SIG-M5 treated with dmso at 0.1 percent for 504 hours (cell line): ENCODE measurements around the gene OR10A3.

Source experiments
- DNase-seq: peaks from one replicate; lab custom pipeline; 2025; ENCODE audit not compliant: unreplicated experiment; lab: John Stamatoyannopoulos, UW

Gene OR10A3

GRCh38 chr11:7941146-7941545 lies 362 bp downstream of the OR10A3 start:
- DNase-seq: no peak

GRCh38 chr11:7936615-7937014 lies 4.9 kb downstream of the OR10A3 start:
- DNase-seq: no peak

GRCh38 chr11:7931168-7931567 lies 10.3 kb downstream of the OR10A3 start, which contains the start of gene OR10A6:
Gene OR10A6, minus strand, starts transcription at chr11:7931268. Its CDS starts 2,606 bp downstream, at chr11:7928662.
- DNase-seq: no peak

- DNase-seq: no peak
Observed at GRCh38 chr11:7927635-7928034, 13.9 kb downstream of the OR10A3 start.

GRCh38 chr11:7924536-7924935 lies 17.0 kb downstream of the OR10A3 start:
- DNase-seq: no peak

- no peak for DNase-seq
Observed at GRCh38 chr11:7918141-7918540, 23.4 kb downstream of the OR10A3 start.

DNA sequence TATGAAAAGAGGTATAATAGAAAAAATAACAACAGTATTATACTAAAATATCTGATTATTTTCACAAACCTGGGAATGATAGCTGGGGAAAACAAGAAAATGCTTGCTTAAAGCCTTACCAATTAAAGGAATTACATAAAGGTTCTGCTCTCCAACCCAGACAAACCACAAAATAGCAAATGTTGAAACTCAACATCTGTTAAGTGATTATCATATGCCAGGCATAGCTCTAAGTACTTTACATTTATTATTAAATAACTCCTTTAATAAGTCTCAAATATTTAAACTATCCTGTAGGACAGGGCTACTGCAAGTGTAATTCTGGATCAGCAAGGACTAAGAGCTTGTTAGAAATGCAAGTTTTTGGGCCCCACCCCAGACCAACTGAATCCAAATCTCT lies 30.5 kb downstream of the OR10A3 start:
- no peak for DNase-seq

DNA sequence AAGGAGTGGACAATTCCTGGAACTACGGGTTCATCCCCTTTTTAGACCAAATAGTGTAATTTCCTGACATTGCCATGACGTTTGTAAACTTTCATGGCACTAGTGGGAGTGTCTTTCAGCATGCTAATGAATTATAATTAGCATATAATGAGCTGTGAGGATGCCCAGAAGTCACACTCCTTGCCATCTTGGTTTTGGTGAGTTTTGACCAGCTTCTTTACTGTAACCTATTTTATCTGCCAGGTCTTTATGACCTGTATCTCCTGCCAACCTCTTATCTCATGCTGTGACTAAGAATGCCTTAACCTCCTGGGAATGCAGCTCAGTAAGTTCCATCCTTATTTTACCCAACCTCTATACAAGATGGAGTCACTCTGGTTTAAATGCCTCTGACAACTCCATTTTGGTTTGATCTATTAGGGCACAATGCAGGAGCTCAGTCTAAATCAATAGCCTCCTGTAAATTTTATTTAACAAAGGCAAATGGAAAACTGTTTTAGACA lies 31.2 kb downstream of the OR10A3 start:
- no peak for DNase-seq

GRCh38 chr11:7909585-7910285 lies 31.8 kb downstream of the OR10A3 start:
- no peak for DNase-seq

- no peak for DNase-seq
Observed at GRCh38 chr11:7907121-7907520, 34.4 kb downstream of the OR10A3 start.

DNA sequence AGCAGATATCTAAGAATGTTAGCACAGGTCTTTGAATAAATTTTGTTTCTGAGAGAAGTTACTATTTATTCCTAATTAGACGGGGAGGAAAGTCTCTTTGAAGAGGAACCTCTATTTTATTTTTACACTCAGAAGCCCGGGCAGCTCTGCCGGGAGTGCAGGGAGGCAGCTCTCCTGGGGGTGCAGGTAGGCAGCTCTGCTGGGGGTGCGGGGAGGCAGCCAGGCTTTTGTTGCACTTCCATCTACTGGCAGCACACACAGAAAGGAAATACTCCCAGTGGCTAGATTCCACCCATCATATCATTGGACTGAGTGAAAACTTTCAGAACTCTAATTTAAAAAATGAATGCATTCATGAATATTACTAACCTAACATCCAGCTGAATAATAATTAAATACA lies 35.0 kb downstream of the OR10A3 start:
- no peak for DNase-seq

GRCh38 chr11:7905961-7906429 lies 35.5 kb downstream of the OR10A3 start:
- DNase-seq: no peak

DNA sequence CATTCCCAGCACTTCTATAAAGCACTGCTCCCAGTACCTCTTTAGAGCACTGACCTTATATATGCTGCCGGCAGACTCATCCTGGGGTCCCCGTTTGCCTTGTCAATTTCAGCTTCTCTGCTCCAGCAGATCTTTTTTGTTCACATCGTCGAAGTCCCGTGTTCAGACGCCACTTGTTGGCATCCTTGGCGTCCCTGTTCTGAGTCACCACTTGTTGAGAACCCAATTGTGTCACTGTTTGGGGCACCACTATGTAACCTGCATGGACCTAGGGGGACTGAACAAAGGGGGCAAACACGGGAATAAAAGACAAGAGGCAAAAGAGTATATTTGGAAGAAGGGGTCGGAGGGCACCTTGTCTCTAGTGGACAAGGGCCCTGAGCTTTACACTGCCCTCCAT lies 36.0 kb downstream of the OR10A3 start:
- no peak for DNase-seq

DNA sequence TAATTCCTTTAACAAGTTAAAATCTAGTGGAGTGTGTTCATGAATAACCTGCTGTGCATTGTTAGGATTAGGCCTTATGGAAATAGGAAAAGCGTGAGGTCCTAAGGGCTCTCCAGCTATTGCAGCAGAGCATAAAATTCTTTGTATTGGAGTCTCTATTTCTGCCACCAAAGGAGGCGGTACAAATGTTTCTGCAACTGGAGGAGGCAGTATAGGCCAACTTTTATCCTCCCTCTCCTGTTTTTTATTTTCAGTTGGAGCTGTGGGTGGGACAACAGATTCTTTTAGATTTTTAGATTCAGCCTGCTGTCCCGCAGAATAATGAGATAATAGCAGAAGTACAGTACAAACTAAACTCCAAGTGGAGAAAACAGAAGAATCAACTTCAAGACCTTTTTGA lies 36.6 kb downstream of the OR10A3 start:
- DNase-seq: no peak

DNA sequence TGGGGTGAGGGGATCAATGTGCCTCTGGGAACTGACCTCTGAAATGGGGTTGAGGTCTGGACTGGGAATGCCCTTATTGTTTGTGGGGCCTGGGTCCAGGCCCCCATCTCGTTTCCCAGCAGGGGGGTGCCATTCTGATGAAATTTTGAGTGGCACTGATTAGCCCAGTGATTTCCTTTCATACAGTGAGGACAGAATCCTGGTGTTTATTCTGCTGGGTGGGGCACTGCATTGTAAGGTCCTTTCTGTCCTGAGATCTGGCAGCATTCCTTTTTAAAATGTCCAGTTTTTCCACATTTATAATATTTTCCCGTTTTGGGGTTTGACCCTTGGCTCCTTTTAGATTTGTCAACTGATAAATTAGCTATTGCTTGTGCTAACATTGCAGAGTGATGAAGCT lies 37.6 kb downstream of the OR10A3 start:
- DNase-seq: no peak

DNA sequence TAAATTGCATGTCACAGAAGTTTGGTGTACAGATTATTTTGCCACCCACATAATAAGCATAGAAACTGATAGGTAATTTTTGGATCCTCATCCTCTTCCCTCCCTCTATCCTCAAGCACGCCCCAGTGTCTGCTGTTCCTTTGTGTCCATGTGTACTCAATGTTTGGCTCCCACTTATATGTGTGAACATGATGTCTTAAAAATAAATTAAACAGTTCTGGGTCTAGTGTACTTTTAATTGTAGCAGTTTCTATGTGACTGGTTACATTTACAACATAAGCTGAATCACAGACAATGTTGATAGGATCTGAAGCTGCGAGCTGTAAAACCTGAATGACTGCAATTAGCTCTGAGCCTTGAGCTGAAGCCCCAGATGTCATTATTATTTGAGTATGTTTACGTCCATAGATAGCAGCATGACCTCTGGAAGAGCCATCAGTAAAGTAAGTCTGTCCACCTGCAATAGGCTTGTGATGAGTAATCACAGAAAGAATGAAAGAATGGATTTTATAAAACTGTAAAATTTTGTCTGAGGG lies 40.1 kb downstream of the OR10A3 start:
- no peak for DNase-seq

DNA sequence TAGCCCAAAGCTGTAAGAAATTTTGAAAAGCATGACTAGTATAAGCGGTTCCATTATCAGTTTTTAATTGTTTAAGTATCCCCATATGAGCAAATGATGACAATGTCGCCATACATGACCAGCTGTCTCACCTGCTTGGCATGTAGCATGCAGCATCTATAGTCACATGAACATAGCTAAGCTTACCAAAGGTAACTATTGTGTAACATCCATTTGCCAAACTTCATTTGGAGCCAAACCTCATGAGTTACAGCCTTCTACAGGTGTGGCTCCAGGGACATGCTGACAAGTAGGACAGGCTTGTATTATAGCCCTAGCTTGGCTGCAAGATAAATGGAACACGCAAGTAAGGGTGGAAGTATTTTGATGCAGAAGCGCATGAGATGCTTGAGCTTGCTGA lies 40.8 kb downstream of the OR10A3 start:
- DNase-seq: no peak

- DNase-seq: no peak
Observed at GRCh38 chr11:7899418-7899817, 42.1 kb downstream of the OR10A3 start.

DNA sequence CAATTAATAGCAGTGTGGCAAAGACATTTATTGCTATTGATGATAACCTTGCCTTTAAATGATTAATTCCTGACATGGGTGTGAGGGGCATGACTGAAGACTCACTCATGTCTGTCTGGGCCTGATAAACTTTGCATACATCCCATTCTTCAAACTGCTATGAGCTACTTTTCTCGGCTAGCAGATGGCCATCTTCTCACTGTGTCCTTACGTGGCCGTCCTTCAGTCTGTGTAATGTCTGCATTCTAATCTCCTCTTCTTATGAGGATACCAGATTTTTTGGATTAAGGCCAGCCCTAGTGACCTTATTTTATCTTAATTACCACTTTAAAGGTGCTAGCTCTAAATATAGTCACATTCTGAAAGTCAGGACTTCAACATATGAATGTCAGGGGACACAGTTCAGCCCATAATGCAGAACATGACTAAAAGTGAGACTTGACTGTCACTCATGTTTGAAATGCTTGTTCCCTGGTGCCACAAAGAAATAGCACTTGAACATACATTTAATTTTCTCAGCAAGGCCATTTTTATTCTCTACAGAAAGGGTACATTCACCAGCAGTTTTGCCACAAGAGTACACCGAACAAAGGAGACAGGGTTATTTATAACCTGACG lies 42.7 kb downstream of the OR10A3 start:
- no peak for DNase-seq

GRCh38 chr11:7896009-7896785 lies 45.3 kb downstream of the OR10A3 start:
- no peak for DNase-seq

- no peak for DNase-seq
Observed at GRCh38 chr11:7894251-7894650, 47.3 kb downstream of the OR10A3 start.

DNA sequence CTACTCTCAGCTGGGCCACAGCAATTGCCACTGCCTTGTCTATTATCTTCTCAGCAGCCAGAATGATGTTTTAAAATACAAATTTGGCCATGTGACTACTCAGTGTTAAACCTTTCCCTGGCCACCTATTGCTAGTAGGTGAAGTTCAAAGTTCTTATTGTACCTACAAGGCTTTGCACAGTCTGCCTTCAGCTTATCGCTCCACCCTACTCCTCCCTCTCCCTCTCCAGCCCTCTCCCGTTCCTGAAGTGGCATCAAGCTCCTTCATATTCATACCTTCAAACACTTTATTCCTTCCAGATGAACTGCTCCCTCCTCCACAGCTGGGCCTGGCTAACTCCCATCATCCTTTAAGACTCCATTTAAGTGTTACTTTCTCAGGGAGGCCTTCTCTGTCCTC lies 47.7 kb downstream of the OR10A3 start:
- no peak for DNase-seq
